ENCODE data around the gene MME. TPM values are rescaled to one million over a fixed set of nuclear protein-coding genes. Genes with fewer than 3 reads are reported as not detected.
A peak's percentile ranks its signal among the peaks of the same experiment; 100 is the strongest.

MME gene
- 10 to 100 TPM; 16.5 to 52.6 TPM for total RNA-seq
- long read RNA-seq, full-length matches to known transcripts = 1 of 1 reads
- long read RNA-seq, partial matches to known transcripts = 0 of 1 reads
- long read RNA-seq, other reads (novel, unspliced or antisense) = 0 of 1 reads

DNA sequence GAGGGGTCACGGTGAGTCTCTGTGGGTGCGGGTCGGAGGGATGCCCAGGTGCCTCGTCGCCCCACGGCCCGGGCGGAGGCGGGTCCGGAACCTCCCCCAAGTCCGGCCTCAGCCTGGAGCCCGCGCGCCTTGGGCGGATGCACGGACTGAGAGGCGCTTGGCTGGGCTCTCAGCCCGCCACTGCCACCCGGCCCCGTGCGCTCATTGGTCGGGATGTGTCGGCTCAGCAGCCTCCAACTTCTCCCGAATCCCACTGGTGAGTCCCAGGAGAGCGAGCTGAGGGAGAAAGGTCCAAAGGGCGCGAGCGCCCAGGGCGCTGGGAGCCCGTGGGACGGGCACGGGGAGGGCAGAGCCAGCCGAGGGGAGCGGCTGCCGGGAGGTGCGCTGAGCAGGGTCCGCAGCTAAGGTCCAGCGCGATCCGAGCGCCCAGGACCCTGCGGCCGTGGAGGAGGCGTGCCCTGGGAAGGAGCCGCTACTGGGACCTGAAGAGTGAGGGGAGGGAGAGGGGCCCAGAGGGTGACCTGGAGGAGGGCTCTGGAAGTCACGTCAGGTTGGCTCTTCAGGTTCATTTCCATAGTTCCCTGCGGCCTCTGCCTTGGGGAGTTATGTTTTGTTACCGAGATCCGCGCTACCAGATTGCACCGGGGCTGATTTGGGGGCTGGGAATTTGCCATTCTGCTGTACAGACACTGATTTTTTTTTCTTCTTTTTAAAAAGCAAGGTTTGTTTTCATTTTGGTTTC is at the start of gene MME:
TSS of gene MME (plus strand) at position 574 of the 742 bp plus-strand sequence. CDS start 3,849 bp downstream, outside the sequence.
- intact Hi-C loops (cut with DNase I) = no loop called here
- ATAC-seq = peak; percentile 90 to 91
- no peak for DNase-seq

DNA sequence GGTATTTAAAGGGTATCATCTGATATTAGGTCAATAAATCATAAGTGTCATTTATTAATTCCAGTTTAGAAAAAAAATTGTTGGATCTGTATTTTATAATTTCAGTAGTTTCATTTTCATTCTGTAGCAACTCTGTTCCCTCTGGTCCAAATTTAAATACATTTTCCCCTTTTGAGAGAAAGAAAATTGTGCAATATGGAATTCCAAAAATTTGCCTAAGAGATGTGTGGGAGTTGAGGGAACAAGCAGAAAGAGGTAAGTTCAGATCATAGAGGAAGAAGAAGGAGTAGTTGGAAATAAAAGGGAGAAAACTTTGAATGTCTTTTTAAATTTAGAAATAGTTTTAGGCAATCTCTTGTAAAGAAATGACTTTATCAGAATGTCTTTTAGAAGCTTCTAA is 48.9 kb upstream of the MME start:
- ATAC-seq (no peak), DNase-seq (no peak)
- intact Hi-C loops (cut with DNase I) = no loop called here

DNA sequence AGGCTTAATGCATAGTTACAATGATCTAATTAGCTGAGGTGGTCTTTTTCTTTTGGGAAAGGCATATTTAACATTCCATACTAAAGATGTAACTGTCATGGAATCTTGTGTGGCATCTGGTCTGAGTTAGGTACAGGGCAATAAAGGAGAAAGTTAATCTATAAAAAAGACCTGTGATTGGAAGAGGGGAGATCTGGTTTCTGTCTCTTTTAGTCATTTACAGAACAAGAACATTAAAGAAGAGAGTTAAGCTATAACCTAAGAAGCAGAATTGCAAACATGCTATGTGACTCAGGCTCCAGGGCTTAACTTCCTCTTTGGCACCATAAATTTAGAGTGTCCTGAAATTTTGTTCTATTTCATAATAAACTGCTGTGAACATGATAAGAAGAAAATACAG is 47.2 kb upstream of the MME start:
- intact Hi-C loops (cut with DNase I) = no loop called here
- no peak for ATAC-seq

DNA sequence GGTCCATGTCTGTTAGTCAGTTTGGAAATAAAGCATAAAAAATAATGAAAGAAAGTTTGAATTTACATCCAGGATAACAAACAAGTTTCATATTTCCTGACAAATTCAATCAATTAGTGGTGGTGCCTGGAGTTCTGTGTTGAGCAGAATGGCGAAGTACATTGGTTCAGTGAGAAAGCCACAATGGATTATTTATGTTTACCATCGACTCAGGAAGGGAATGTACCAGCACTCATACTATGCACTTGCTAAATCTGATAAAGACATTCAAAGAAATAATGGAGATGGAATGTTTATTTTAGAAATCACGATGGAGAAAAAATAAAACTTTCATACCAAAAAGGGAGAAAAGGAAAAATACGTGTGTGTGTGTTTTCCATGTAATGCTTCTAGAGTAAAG is 45.3 kb upstream of the MME start:
- intact Hi-C loops (cut with DNase I) = no loop called here
- DNase-seq (no peak), ATAC-seq (no peak)

More for the DNA sequence above, 47.2 kb upstream of the MME start:
- no peak for DNase-seq

DNA sequence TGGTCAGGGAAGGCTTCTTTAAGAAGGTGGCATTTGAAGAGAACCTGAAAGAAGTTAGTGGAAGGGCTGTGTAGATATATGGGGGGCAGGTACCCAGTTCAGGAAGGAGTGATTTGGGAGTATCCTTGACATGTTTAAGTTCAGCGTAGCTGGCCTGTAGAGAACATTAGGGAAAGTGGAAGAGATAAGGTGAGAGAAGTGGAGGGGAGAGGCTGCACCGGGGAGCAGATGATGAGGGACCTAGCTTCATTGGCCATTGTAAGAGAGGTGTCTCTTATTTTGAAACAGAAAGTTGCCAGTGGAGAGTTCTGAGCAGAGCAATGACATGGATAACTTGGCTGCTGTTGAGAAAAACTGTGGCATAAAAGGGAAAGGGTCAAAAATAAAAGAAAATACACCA is 44.6 kb upstream of the MME start:
- ATAC-seq = no peak
- no peak for DNase-seq
- intact Hi-C loops (cut with DNase I) = no loop called here

DNA sequence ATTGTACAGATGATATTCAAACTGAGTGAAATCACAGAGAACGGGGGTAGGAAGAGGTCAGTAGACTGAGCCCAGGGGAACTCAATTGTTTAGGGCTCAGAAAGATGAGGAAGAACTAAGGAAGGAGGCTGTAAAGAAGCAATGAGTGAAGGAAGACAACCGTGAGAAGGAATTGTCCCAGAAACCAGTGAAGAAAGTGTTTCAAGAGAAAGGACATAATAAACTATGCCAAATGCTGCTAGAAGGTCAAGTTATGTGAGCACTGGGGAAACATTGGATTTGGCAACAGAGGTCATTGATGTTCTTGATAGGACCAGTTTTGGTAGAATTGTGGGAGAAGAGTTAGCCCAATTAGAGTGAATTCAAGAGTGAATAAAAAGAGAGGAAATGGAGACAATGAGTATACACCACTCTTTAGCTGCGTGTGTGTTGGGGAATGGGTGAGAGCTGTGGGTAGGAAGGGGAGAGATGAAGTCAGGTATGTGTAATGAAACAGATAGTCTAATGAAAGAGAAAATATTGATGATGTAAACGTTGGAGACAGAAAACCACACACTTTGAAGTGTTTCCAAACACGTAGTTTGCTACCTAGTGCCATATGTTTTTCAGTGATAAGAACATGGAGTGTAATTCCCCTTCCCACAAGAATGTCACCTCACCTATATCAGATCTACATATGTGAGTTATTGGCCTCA is 42.5 kb upstream of the MME start:
- ATAC-seq = no peak
- no peak for DNase-seq
- intact Hi-C loops (cut with DNase I) = no loop called here

DNA sequence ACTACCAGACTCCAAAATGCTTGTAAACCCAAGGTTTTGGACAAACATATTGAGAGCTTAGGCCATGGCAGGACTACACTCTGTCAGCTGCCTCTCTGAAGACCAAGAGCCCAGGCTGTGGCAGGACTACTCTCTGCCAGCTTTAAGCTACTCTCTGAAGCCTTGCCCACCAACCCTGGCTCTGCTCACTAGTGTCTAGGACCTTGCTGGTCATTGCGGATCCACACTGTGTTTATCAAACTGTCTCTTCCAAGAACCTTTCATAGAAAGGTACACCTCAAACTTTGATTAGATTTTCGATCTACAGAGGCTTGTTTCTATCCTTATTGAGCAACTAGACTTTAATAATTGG is 41.9 kb upstream of the MME start:
- intact Hi-C loops (cut with DNase I) = no loop called here
- DNase-seq (no peak), ATAC-seq (no peak)

DNA sequence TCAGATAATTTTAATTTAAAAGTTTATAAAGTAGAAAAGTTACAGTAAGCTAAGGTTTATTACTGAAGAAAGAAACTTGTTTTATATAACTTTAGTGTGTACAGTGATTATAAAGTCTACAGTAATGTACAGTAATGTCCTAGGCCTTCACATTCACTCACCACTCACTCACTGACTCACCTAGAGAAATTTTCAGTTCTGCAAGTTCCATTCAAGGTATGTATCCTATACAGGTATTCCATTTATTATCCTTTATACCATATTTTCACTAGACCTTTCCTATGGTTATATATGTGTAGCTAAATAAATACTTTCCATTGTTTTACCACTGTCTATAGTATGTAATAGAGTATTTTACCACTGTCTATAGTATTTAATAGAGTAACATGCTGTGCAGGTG is 33.2 kb upstream of the MME start:
- intact Hi-C loops (cut with DNase I) = no loop called here
- no peak for ATAC-seq
- no peak for DNase-seq

DNA sequence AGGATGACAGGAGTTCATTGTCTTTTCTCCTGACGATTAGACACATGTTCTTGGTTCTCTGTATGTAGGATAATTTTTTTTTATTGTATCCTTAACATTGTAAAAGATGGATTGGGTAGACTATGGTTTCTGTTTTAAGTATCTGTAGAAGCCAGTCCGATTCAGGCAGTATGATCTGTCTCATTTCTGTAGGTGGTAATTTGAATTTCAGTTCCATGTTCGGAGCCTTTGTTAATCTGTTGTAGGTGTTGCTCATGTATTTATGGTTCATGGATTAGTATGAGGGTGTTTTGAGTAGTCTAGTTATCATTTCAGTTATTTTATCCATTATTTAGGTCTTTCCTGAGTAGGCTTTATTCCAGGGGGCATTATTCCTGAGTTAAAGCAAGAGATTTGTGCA is 32.4 kb upstream of the MME start:
- DNase-seq = no peak
- no peak for ATAC-seq
- intact Hi-C loops (cut with DNase I) = no loop called here

DNA sequence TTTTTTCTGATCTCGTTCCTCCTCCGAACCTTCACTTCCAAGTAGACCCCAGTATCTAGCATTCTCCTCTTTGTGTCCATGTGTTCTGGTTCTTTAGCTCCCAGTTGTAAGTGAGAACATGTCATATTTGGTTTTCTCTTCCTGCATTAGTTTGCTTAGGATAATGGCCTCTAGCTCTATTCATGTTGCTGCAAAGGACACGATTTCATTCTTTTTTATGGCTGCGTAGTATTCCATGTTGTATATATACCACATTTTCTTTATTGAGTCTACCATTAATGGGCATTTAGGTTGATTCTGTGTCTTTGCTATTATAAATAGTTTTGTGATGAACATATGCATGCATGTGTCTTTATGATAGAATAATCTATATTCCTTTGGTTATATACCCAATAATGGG is 30.2 kb upstream of the MME start:
- ATAC-seq = no peak
- intact Hi-C loops (cut with DNase I) = no loop called here
- DNase-seq = no peak

DNA sequence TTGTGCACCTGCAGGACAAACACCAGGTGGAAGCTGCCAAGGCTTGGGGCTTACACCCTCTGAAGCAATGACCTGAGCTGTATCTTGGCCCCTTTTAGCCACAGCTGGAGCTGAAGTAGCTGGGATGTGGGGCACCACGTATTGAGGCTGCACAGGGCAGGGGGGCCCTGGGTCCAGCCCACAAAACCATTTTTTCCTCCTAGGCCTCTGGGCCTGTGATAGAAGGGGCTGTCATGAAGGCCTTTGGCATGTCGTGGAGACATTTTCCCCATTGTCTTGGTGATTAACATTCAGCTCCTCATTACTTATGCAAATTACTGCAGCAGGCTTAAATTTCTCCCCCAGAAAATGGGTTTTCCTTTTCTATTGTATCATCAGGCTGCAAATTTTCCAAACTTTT is 27.6 kb upstream of the MME start:
- intact Hi-C loops (cut with DNase I) = no loop called here
- DNase-seq (no peak), ATAC-seq (no peak)

DNA sequence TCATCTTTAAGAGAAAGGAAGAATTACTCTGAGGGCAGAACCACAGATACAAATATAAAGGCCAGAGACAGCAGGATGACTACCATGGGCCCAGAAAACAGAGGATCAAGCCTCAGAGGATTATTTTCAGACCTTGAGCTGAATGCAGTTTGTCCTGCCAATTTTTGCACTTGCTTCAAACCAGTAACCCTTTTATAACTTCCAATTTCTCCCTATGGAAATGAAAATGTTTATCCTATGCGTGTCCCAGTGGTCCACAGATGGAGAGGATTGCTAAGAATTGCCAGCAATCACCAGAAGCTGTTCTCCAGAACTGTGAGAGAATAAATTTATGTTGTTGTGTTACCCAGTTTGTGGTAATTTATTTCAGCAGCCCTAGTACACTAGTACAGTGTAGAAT is 26.4 kb upstream of the MME start:
- intact Hi-C loops (cut with DNase I) = no loop called here
- ATAC-seq (no peak), DNase-seq (no peak)

DNA sequence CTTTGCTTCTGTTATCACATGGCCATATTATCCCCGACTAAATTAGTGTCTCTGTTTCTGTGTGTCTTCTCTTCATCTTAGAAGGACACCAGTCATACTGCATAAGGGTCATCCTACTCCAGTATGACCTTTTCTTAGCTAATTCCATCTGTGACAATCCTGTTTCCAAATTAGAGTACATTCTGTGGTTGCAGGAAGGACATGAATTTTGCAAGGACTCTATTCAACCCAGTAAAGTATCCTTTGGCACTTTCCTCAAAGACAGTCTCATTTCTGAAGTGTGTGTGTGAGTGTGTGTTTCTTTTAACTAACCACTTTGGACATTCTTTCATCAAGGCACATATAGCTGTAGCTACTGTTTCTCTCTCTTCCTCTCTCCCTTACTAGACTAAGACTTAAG is 15.2 kb upstream of the MME start:
- DNase-seq (no peak), ATAC-seq (peak in 1 of 2 donors; percentile 30)
- intact Hi-C loops (cut with DNase I) = no loop called here

DNA sequence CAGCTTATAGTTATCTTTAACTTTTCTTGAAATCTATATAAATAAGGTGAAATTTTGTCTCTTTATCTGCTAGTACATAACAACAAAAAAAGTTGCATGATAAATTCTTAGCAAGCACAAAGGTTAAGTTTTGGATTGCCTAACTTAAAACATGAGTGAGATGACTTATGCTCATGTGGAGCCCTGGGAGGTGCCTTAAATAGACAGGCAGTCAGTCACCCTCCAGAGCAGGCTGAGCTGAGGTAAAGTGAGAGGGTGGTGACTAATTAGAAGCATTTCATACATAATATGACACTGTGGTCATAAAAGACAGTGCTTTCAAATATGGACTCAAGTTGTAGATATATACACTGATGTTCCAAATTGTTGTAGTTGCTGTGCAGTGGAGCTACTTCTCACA is 14.6 kb upstream of the MME start:
- peak; percentile 23 to 47 for ATAC-seq

DNA sequence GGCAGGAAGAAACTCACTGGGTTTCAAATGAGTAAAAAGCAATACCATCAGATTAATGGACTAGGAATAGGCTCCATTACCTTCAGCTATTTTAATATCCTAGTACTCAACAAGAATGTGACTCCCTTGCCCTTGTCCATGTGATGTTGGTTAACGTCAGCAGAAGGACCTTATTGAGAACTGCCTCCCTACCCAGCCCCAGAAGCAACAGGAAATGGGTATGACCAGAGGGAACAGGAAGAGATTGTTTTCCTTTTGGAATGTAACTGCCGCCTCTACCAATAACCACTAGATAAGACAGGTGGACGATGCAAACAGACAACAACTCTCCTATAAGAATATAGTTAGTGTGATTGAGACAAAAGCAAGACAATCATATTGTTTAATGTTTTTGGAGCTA is 10.4 kb upstream of the MME start:
- intact Hi-C loops (cut with DNase I) = no loop called here
- no peak for ATAC-seq
- no peak for DNase-seq

More for the DNA sequence above, 14.6 kb upstream of the MME start:
- intact Hi-C loops (cut with DNase I) = no loop called here
- DNase-seq = no peak

DNA sequence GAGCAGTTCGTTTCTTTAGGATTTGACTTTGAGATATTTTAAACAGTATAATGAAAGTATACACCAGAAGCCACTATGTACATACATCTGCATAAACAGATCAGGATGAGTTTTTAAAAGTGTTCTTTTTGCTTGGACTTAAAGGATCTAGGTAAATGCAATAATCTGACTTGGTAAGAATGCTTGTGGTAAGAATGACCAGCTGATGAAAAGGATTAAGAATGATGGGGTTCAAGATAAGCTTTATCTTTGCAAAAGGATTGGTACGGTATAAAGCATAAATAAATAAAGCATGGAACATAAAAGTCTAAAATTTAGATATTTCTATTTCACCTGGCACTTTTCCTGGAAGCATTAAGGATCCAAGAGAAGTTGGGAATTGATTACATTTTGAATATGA is 9.8 kb upstream of the MME start:
- DNase-seq = no peak
- ATAC-seq = no peak
- intact Hi-C loops (cut with DNase I) = no loop called here

DNA sequence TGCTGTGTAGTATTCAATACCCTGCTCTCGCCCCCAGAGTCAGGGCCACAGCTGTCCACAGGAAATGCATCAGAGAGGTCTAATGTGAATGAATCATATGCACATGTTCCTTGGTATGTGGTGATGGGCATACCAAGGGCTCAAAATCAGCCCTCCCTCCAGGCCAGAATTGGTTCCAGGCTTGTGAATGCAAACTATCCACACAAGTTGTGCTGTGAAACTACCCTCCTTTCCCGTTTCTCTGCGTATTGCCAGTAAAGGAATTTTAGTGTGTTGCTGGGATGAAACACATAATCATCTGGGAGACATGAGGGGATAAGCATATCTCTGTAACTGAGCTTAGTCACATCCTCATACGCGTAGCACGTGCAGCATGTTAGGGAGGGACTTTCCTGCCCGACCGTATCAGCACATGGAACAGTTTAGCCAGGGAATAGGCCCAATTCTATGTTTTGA is 9.2 kb upstream of the MME start:
- intact Hi-C loops (cut with DNase I) = no loop called here
- ATAC-seq (peak in 1 of 2 donors; percentile 48), DNase-seq (peak; percentile 24)

DNA sequence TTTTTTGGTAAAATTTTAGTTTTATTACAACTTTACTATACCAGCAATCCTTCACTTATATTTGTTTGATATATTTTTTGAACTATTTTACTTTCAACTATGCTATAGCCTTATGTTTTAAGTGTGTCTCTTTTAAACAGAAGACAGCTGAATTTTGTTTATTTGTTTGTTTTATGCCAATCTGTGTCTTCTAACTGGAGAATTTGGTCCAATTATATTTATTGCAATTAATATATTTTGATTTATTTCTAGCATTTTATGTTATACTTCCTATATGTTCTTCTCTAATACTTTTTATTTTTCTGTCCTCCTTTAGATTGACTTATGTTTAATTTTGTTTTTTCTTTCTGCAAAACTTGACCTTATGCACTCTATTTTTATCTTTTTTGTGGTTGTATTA is 4.9 kb upstream of the MME start:
- intact Hi-C loops (cut with DNase I) = no loop called here
- DNase-seq (no peak), ATAC-seq (no peak)

DNA sequence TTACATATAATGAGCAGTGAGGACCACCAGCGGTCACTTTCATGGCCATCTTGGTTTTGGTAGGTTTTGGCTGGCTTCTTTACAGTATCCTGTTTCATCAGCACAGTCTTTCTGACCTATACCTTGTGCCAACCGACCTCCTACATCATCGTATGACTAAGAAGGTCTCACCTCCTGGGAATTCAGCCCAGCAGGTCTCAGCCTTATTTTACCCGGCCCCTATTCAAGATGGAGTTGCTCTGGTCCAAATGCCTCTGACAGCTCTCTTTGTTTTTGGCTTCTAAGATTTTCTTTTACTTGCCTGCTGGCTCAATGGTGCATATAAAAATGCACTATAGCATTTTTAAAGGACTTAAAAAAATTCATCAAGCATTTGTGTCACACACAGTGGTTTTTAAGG is 3.2 kb upstream of the MME start:
- DNase-seq = no peak
- ATAC-seq = no peak
- intact Hi-C loops (cut with DNase I) = no loop called here

DNA sequence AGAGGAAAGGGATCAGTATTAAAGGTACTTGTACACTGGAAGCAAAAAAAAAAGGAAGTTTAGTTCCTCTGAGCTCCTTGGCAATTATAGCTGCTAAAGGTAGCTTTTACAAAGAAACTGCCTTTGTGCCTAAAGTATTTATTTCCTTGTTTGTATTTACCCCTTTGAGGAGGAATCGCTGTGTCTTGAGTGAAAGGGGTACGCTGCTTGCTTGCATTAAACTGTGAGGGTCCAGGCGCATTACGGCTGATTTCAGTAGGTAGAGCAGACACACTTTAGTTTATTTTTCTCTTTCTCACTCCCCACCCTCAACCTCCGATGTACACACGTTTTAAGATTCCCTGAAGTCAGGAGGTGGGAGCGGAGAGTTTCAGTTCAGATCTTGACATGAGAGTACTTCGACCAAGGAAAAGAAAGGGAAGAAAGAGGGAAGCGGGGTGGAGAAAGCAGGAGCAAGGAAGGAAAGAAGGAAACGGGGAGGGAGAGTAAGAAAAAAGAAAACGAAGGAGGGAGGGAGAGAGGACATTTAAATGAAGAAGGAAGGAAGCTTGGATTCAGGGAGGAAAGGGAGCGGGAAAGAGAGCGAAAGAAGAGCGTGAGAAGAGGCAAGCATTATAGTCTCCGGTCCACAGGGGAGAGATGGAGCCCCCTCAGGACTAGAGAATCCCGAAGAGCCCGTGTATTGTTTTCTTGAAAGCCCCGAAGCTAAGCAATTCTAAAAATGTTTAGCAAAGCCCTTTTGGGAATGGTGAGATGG is 1.2 kb upstream of the MME start:
- intact Hi-C loops (cut with DNase I) = no loop called here

More for the DNA sequence above, 1.2 kb upstream of the MME start:
- ATAC-seq = no peak
- no peak for DNase-seq
